Gastrocnemius medialis (tissue), 4 donors: ENCODE measurements around the gene RTTN.

Source experiments
- POLR2A ChIP-seq, 2 donors: fragments of 450-650 bp; IDR thresholded peaks; one replicate each; pipeline ENCODE4 v1.6.1; 2017; ENCODE audit warnings: antibody characterized with exemption in 2 of 2, mild to moderate bottlenecking in 2 of 2, moderate library complexity in 2 of 2
- TF ChIP-seq, protein P1 (sequence below), 5 experiments: fragments of 450-650 bp in 3 of 5; fragments of 200-600 bp in 2 of 5; sonication (generic) in 2 of 5; IDR thresholded peaks in 4 of 5; conservative IDR thresholded peaks in 1 of 5; 1 replicate in 4 of 5; 2 replicates in 1 of 5; pipeline ENCODE4 v1.5.1; 2016 to 2019; ENCODE audit warnings: antibody characterized with exemption in 5 of 5, mild to moderate bottlenecking in 3 of 5, moderate library complexity in 3 of 5

DNA sequence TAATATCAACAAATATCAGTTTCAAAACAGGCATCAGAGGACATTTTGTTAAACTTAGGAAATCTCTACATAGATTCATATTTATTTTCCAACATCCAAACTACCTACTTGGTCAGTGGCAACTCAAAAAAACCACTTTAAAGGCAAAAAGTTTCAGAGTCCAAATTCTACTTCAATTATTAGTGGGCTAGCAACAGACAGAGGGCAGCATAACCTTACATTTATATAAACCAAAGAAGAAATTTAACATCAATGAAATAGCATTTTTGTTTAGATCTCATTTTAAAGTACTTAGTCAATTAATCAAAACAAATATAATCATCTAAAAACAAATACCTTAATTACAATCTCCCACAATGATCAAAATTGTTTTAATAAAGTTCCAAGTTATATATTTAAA is 33.3 kb downstream of the RTTN start:
- TF ChIP-seq POLR2A (IDR thresholded peaks at IDR 0.05): no peak
- TF ChIP-seq, protein P1, sequence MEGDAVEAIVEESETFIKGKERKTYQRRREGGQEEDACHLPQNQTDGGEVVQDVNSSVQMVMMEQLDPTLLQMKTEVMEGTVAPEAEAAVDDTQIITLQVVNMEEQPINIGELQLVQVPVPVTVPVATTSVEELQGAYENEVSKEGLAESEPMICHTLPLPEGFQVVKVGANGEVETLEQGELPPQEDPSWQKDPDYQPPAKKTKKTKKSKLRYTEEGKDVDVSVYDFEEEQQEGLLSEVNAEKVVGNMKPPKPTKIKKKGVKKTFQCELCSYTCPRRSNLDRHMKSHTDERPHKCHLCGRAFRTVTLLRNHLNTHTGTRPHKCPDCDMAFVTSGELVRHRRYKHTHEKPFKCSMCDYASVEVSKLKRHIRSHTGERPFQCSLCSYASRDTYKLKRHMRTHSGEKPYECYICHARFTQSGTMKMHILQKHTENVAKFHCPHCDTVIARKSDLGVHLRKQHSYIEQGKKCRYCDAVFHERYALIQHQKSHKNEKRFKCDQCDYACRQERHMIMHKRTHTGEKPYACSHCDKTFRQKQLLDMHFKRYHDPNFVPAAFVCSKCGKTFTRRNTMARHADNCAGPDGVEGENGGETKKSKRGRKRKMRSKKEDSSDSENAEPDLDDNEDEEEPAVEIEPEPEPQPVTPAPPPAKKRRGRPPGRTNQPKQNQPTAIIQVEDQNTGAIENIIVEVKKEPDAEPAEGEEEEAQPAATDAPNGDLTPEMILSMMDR (IDR thresholded peaks at IDR 0.05 in 4 of 5, conservative IDR thresholded peaks at IDR 0.05 in 1 of 5): no peak
